Gastroesophageal sphincter (tissue), 3 donors: ENCODE data around the gene IAH1.

Source experiments
- POLR2A ChIP-seq, 2 donors: fragments of 450-650 bp; IDR thresholded peaks; one replicate each; pipeline ENCODE4 v1.6.1; 2017; ENCODE audit warnings: antibody characterized with exemption in 2 of 2, mild to moderate bottlenecking in 2 of 2, moderate library complexity in 1 of 2
- POLR2AphosphoS5 ChIP-seq: sonication (generic); formaldehyde crosslinking; IDR thresholded peaks from one replicate; pipeline ENCODE4 v1.6.1; 2017; ENCODE audit warnings: antibody characterized with exemption
- TF ChIP-seq, protein P1 (sequence below), 4 experiments: fragments of 200-600 bp in 2 of 4; fragments of 450-650 bp in 2 of 4; sonication (generic) in 1 of 4; IDR thresholded peaks; one replicate each; pipeline ENCODE4 v1.5.1; 2017 to 2019; ENCODE audit warnings: antibody characterized with exemption in 4 of 4, mild to moderate bottlenecking in 2 of 4, moderate library complexity in 2 of 4

DNA sequence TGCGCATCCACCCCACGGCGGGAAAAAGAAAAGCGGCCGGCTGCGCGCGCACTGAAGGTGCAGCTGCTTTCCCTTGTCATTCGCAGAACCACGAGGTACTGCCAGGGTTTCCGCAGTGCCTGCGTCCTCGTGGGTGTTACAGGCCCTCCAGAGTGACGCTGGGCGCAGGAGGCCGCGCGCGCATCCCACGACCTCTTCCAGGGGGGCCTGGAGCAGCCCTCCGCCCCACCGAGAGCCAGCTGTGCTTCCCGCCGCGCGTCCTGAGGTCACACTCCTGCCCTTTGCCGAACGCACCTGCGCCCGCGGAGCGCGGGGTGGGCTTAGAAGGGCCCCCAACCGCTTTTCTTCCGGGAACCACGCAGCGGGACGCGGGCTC, 378 bp upstream of the IAH1 start:
- TF ChIP-seq, protein P1, sequence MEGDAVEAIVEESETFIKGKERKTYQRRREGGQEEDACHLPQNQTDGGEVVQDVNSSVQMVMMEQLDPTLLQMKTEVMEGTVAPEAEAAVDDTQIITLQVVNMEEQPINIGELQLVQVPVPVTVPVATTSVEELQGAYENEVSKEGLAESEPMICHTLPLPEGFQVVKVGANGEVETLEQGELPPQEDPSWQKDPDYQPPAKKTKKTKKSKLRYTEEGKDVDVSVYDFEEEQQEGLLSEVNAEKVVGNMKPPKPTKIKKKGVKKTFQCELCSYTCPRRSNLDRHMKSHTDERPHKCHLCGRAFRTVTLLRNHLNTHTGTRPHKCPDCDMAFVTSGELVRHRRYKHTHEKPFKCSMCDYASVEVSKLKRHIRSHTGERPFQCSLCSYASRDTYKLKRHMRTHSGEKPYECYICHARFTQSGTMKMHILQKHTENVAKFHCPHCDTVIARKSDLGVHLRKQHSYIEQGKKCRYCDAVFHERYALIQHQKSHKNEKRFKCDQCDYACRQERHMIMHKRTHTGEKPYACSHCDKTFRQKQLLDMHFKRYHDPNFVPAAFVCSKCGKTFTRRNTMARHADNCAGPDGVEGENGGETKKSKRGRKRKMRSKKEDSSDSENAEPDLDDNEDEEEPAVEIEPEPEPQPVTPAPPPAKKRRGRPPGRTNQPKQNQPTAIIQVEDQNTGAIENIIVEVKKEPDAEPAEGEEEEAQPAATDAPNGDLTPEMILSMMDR (IDR thresholded peaks at IDR 0.05), result no peak
- TF ChIP-seq POLR2AphosphoS5 (no peak), POLR2A (IDR thresholded peaks at IDR 0.05) (no peak)
